ENCODE data around the gene ASTN2. TPM values are rescaled to one million over a fixed set of nuclear protein-coding genes. Genes with fewer than 3 reads are reported as not detected.

Gene ASTN2
- polyA plus RNA-seq, 1 donor from 2014 or later = 6.8 TPM

- no peaks in the 10 kb centered on the region for H3F3A ChIP-seq (ENCODE audit: insufficient read depth, low read length, poor library complexity, severe bottlenecking)
- H3K79me2 ChIP-seq (replicated peaks; ENCODE audit: insufficient read depth, low read length) = no peaks in the 10 kb centered on the region
- no peaks in the 10 kb centered on the region for H4K20me1 ChIP-seq (ENCODE audit: insufficient read depth)
- no peaks in the 10 kb centered on the region for H3K9me3 ChIP-seq (ENCODE audit: low read length)
- H3K4me3 ChIP-seq (ENCODE audit: low read length) = no peak overlapping the region
- TF ChIP-seq RAD21 (conservative IDR thresholded peaks at IDR 0.05) = no peak
- no peak for TF ChIP-seq EZH2 (IDR thresholded peaks at IDR 0.05; ENCODE audit: borderline replicate concordance, insufficient read depth, low read length, poor library complexity, severe bottlenecking)
- no peak for TF ChIP-seq SMC3 (conservative IDR thresholded peaks at IDR 0.05; ENCODE audit: poor library complexity)
- TF ChIP-seq MXI1 (conservative IDR thresholded peaks at IDR 0.05; ENCODE audit: poor library complexity, severe bottlenecking) = no peak
- no peak for TF ChIP-seq CTCF (IDR thresholded peaks at IDR 0.05; ENCODE audit: poor library complexity, severe bottlenecking)
- no peak for TF ChIP-seq REST (IDR thresholded peaks at IDR 0.05; ENCODE audit: borderline replicate concordance)
- TF ChIP-seq POLR2AphosphoS5 (IDR thresholded peaks at IDR 0.05) = no peak
- no peak for TF ChIP-seq TAF1 (IDR thresholded peaks at IDR 0.05; ENCODE audit: low read depth)
- TF ChIP-seq EP300 (conservative IDR thresholded peaks at IDR 0.05; ENCODE audit: poor library complexity, severe bottlenecking) = no peak
- no peak overlapping the region for H3K9ac ChIP-seq (ENCODE audit: low read length)
- no peak overlapping the region for H3K4me2 ChIP-seq (ENCODE audit: low read length)
- H2AFZ ChIP-seq (ENCODE audit: low read depth, low read length) = no peak overlapping the region
- no peaks in the 10 kb centered on the region for H3K36me3 ChIP-seq (ENCODE audit: insufficient read depth, low read length)
- no peaks in the 10 kb centered on the region for H3K27me3 ChIP-seq (ENCODE audit: insufficient read depth, low read depth, low read length)
- H3K9me2 ChIP-seq (ENCODE audit: insufficient read depth, low read length) = no peaks in the 10 kb centered on the region
- no peak overlapping the region for H3K27ac ChIP-seq (ENCODE audit: low read length)
Observed at GRCh38 chr9:117080765-117081390, 334.0 kb downstream of the ASTN2 start.

- H3K79me2 ChIP-seq (replicated peaks; ENCODE audit: insufficient read depth, low read length) = no peaks in the 10 kb centered on the region
- no peaks in the 10 kb centered on the region for H3K9me3 ChIP-seq (ENCODE audit: low read length)
- H3K4me2 ChIP-seq (ENCODE audit: low read length) = no peak overlapping the region
- no peak overlapping the region for H3K4me3 ChIP-seq (ENCODE audit: low read length)
- TF ChIP-seq TAF1 (IDR thresholded peaks at IDR 0.05; ENCODE audit: low read depth) = no peak
- no peak for TF ChIP-seq MXI1 (conservative IDR thresholded peaks at IDR 0.05; ENCODE audit: poor library complexity, severe bottlenecking)
- TF ChIP-seq CTCF (IDR thresholded peaks at IDR 0.05; ENCODE audit: poor library complexity, severe bottlenecking) = no peak
- TF ChIP-seq REST (IDR thresholded peaks at IDR 0.05; ENCODE audit: borderline replicate concordance) = no peak
- TF ChIP-seq EZH2 (IDR thresholded peaks at IDR 0.05; ENCODE audit: borderline replicate concordance, insufficient read depth, low read length, poor library complexity, severe bottlenecking) = no peak
- no peaks in the 10 kb centered on the region for H3F3A ChIP-seq (ENCODE audit: insufficient read depth, low read length, poor library complexity, severe bottlenecking)
- H3K36me3 ChIP-seq (ENCODE audit: insufficient read depth, low read length) = no peaks in the 10 kb centered on the region
- no peak overlapping the region for H3K27ac ChIP-seq (ENCODE audit: low read length)
- H4K20me1 ChIP-seq (ENCODE audit: insufficient read depth) = no peaks in the 10 kb centered on the region
- H2AFZ ChIP-seq (ENCODE audit: low read depth, low read length) = no peak overlapping the region
- no peak overlapping the region for H3K9ac ChIP-seq (ENCODE audit: low read length)
- H3K27me3 ChIP-seq (ENCODE audit: insufficient read depth, low read depth, low read length) = no peaks in the 10 kb centered on the region
- no peaks in the 10 kb centered on the region for H3K9me2 ChIP-seq (ENCODE audit: insufficient read depth, low read length)
Observed at GRCh38 chr9:117076571-117077290, 338.1 kb downstream of the ASTN2 start.
